Nucleus accumbens (tissue), 56 donors: ENCODE data around the gene CFAP43.

ENCODE experiments used
- DNase-seq, 56 donors: peaks; one replicate each; lab custom pipeline; 2025; lab: John Stamatoyannopoulos, UW

Gene CFAP43

DNA sequence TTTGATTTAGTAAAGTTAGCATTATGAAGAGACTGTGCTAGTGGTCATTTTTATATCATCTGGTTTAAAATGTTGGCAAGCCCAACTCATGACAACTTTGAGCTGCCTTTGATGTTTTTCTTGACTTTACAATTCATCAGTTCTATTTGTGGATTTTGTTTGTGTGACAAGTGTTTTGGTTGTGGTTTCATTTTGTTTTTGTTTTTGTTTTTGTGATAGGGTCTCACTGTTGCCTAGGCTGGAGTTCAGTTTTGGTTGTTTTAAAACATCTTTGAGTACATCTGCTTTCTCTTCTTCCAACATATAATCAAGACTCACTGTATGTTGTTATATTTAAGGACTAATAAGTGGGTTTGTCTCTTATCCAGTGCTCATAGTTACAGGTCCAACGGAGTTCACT lies 127.7 kb downstream of the CFAP43 start:
- no peak for DNase-seq

DNA sequence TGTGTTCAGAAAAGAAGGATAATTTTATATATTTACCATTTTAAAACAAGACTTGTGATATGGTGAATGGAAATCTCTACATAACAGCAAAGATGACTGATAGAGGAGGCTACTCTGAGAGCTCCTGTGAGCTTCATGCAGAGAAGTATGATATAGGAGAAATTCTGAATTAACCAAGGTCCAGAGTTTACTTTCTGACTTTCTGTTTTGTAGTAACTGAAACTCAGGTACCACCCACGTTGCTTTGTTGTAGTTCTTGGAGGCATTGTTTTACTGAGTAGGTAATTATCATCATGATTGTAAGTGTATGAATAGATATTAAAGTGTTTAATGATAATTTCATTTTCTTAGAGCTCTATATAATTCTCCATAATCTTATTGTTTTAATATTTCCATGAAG lies 128.2 kb downstream of the CFAP43 start:
- DNase-seq, result no peak

DNA sequence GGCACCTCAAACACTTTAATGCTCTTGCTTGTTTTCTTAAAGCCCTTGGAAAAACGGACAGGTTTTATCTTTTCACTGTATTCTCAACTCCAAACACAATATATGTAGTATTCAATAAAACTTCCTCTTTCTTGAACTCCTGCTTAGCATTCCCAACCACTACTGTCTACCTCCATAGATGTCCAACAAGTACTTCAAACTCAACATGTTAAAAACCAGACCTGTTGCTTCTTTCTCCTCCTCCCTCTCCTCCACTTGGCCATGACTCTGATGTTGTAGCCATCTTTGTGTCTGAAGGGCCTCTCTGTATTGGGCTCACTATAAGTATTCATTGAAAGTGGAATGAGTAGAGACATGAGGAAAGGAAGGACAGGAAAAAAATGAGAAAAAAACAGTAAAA lies 130.3 kb downstream of the CFAP43 start:
- DNase-seq, result no peak

DNA sequence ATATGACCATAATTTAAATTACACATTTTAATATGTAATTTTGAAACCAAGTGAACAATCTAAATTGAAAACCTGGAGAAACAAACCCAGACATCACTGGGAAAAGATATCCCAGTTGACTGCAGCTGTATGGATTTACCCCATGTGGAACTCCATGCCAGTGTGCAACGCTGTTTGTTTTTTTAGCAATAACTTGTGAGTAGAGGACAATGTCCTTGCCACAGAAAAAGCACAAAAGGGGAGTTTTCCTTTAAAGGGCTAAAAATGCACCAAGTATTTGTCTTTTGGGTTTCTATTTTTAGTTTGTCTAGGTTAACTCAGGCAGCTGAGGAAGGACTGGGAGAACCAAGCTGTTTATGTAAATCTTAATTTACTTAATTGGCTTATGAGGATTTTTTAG lies 131.4 kb downstream of the CFAP43 start:
- no peak for DNase-seq

DNA sequence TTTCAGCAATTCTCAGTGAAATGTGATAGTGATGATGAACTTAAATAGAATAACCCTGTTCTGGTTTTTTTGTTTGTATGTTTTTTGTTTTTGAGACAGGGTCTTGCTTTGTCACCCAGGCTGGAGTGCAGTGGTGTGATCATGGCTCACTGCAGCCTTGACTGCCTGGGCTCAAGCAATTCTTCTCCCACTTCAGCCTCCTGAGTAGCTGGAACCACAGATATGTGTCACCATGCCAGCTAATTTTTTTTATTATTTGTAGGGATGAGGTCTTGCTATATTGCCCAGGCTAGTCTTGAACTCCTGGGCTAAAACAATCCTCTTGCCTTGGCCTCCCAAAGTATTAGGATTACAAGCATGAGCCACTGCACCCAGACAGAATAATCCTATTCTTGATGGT lies 132.2 kb downstream of the CFAP43 start:
- no peak for DNase-seq

DNA sequence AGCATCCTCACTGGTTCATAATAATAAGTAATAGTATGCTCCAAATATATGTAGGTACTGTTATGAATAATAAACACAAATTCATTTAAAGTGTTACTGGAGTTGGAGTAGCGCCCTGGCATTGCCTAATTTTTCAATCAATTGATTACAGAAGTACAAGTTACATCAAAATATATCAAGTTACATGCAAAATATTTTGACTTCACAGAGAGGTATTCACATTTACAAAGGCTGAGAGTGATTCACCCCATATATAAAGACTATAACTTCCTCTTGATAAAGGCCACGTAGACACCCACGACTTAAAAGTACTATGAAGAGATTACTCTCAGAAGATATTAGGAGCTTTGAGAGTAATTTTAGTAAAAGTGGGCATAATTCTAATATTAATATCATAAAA lies 132.9 kb downstream of the CFAP43 start:
- DNase-seq, result no peak

DNA sequence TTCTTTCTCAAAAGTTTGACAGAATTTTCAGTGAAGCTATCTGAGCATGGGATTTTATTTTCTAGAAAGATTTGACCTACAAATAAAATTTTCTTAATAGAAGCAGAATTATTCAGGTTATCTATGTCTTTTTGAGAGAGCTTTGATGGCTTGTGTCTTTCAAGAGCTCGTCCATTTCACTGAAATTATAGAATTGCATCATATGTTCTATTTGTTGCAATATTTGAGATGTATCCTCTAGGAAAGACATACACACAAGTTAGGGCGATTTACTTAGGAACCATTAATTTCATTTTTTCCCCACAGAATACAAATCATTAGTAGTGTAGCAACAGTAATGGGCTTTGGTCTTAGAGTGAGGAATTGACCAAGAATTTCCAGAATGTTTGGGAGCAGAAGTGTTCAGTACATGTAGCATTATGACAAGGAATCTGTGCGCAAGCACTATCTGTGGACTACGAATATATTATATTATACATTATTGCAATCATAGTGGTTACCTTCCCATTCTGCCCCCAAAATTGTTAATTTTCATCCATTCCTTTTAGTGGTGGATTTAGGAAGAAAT lies 133.7 kb downstream of the CFAP43 start:
- no peak for DNase-seq

DNA sequence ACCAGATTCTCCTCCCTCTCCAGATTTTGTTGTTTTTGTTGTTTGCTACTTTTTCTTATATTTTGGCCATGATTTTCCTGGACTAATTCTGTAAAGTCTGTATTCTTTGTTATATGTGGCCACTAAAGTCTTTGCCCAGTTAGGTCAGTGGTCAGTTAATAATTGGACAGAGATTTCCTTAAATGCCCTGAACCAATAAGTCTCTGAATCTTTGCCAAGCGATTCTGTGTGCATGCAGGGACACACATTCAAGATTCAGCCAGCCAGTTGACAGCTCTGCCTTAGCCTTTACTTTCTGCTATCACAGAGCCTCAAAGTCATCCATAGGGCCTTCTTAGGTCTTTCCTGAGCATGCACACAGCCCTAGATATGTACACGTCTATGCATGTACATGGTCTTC lies 135.5 kb downstream of the CFAP43 start:
- DNase-seq, result no peak

DNA sequence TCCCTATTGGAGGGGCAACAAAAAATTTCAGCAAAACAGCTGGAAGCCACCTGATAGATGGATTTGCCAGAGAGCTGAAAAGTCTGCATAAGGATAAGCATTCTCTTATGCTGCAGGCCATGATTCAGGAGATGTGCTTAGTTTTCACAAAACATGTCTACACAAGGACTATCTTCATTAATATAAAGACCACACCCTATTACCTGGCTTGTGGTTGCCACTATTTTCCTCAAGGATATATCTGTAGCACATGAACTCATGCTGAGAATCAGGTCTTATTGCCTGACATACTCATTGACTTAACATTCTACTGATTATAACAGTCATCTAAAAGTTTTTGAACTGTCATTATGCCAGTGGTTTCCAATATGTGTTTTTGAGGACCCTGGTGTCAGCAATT lies 139.4 kb downstream of the CFAP43 start:
- no peak for DNase-seq

DNA sequence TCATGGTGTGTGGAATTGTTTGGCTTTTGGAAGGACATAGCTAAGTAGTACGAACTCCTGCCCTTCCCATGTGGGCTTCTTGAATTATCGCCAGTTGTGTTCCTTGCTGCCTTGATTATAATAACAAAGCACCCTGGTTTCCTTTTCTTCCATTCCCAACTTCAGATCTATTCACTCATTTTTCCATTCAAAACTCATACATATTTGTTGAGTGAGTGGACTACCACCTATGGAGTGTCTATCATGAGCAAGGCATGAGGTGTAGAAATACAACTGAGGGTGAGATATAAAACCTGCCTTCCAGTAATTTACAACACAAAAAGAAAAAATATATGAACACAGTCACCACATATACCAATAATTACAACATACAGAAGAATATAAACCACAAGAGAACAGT lies 141.6 kb downstream of the CFAP43 start:
- no peak for DNase-seq

DNA sequence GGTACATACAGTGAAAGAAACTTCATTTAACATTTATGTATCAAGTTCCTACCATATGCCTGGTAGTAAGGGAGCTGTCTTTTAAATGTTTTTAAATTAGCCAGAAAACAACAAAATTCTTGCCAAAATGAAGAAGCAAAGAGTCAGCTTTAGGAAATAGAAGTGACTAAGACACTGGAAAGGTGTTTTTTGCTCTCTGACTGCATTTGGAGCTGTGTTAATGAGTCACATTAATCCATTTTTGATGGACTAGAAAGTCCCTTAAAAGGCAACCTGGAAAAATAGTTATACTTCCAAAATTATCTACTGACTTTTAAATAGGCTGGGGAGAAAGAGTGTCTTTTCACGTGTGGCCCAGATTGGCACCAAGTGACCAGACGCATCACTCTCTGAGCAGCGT lies 142.5 kb downstream of the CFAP43 start:
- DNase-seq, result no peak

DNA sequence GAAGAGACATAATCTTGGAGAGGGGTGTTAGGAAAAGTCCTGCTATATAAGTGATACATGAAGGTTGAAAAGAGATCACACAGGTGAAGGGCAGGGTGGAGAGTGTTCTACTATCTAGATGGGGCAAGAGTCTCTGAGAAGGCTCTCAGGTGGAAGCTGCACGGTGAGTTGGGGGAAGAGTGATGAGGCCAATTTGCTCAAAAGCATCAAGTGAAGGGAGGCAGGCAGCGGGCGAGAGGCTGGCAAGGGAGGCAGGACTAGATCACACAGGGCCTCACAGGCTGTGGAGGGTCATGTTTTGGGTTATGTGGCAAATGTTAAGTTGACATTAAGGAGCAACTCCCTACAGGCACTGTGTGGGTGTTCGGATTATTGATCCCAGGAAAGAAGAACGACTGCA lies 143.9 kb downstream of the CFAP43 start:
- no peak for DNase-seq

DNA sequence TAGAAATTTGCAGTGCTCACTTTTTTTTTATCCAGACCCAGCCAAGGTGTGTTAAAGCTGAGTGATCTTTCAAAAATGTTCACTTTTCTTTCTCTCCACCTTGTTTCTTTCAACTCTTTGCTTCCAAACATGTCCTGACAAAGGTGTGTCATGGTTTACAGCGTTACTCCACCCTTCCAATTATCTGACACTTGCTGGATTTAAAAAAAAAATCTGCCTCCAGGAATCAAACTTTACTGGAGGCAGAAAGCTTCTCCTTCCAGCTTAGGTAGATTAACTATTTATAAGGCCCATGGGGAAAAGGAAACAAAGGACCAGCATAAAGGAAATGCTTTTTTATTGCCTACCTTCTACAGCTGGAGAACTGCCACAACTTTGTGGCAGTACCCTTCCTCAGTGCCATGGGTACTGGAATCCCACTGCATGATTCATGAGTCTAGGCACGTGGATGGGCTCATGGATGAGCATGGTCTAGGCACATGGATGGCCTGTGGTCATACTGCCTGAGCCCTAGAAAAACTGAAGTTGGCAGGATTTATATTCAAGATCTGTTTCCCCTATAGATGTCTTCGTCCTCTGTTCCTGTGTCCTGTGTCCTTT lies 146.3 kb downstream of the CFAP43 start, which contains the start of gene COL17A1:
Gene COL17A1 (minus strand): TSS at position 80 of the 600 bp plus-strand sequence. CDS start 5,207 bp downstream, outside the sequence.
- DNase-seq, result no peak

DNA sequence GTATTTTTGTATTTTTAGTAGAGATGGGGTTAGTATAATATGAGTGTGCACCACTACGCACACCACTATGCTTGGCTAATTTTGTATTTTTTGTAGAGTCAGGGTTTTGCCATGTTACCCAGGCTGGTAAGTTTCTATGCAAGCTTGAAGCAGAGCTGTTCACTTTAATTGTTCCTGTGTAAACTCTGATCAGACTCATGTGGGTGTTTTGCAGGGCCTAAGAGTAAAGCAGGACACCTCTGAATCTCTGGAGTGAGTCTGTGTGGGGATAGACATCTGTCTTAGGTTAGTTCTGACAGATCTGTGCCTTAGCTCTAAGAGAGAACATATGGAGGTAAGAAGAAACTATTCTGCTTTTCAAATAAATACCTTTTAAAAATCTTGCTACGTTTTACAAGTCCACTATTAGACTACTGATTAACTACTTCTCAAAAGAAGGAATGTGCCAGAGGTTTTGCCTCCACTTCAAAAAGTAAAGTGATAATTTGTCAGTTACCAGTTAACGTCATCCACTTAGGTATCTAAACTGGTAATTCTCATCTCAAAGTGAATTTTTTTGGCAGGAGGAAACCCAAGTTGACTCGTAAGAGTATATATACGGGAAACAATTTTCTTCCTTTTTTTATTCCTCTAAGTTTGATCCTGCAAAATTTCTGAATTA lies 147.6 kb downstream of the CFAP43 start:
- DNase-seq, result no peak

DNA sequence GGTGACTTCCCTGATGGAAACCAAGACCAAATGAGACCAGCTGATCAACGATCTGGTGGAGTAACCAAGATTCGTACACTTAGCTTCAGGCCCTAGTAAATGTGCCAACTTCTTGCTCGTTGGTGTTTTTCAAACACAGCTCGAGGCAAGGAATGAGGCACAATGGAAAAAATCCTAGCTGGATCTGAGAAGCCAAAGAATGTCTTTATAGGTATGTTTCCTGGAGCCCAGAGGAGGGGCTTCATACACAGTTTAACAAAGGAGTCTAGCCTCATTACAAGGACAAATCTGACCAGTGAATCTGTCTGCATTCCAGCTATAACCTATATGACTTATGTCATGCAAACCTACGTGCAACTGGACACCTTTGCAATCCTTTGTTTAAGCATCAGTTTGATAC lies 150.2 kb downstream of the CFAP43 start:
- no peak for DNase-seq

DNA sequence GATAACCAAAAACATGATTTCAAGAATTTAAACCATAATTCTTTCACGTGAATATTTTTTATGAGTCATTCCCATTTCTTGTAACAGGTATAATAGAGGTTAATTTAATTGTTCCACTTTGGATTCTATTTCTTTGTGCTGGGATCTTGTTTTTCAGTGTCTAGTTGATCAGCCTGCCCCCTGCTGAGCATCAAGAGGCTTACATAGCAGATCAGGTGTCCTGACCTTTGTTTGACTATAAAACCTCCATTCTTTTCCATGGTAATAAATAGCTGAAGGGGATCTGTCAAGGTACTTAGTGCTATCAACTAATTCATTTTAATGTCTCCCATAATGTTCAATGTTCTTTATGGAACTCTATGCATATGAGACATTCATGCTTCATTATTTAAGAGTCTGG lies 151.4 kb downstream of the CFAP43 start:
- peak in 2 of 56 donors; percentile 6 to 7 for DNase-seq
